ENCODE results near the gene OR56A4.

The OR56A4 gene

GRCh38 chr11:6027501-6027900 lies 20.8 kb upstream of the OR56A4 start:
- Histone ChIP-seq H3K36me3 (no peaks in the 10 kb centered on the region), H3K27ac (no peak overlapping the region), H3K4me1 (ENCODE audit: control insufficient read depth in 1 of 2, insufficient read depth in 1 of 2, low read depth in 1 of 2, low read length in 1 of 2) (peaks cover 6 to 17% of the 10 kb centered on the region in 2 experiments), H3K4me3 (ENCODE audit: low read depth in 1 of 2, low read length in 1 of 2) (no peak overlapping the region), H3K9me3 (no peaks in the 10 kb centered on the region), H3K27me3 (no peaks in the 10 kb centered on the region)
- TF ChIP-seq CTCF (IDR thresholded peaks at IDR 0.05) = no peak

- TF ChIP-seq CTCF (IDR thresholded peaks at IDR 0.05) = no peak
These were observed 18.3 kb upstream of the OR56A4 start for GRCh38 chr11:6025056-6025455.

GRCh38 chr11:6022956-6023355 lies 16.2 kb upstream of the OR56A4 start:
- TF ChIP-seq CTCF (IDR thresholded peaks at IDR 0.05) = peak; percentile 73
- Histone ChIP-seq H3K36me3 (no peaks in the 10 kb centered on the region), H3K4me3 (ENCODE audit: low read depth in 1 of 2, low read length in 1 of 2) (no peak overlapping the region), H3K9me3 (no peaks in the 10 kb centered on the region), H3K4me1 (ENCODE audit: control insufficient read depth in 1 of 2, insufficient read depth in 1 of 2, low read depth in 1 of 2, low read length in 1 of 2) (peaks cover 6 to 10% of the 10 kb centered on the region in 2 experiments), H3K27me3 (no peaks in the 10 kb centered on the region), H3K27ac (no peak overlapping the region)

More at GRCh38 chr11:6025056-6025455, 18.3 kb upstream of the OR56A4 start:
- peaks cover 6 to 12% of the 10 kb centered on the region in 2 experiments for H3K4me1 ChIP-seq (ENCODE audit: control insufficient read depth in 1 of 2, insufficient read depth in 1 of 2, low read depth in 1 of 2, low read length in 1 of 2)
- no peaks in the 10 kb centered on the region for H3K9me3 ChIP-seq
- no peaks in the 10 kb centered on the region for H3K36me3 ChIP-seq
- H3K27ac ChIP-seq = no peak overlapping the region
- H3K27me3 ChIP-seq = no peaks in the 10 kb centered on the region
- no peak overlapping the region for H3K4me3 ChIP-seq (ENCODE audit: low read depth in 1 of 2, low read length in 1 of 2)

- Histone ChIP-seq H3K4me3 (ENCODE audit: low read depth in 1 of 2, low read length in 1 of 2) (no peak overlapping the region), H3K9me3 (no peaks in the 10 kb centered on the region), H3K27ac (no peak overlapping the region), H3K4me1 (ENCODE audit: control insufficient read depth in 1 of 2, insufficient read depth in 1 of 2, low read depth in 1 of 2, low read length in 1 of 2) (peaks cover 30 to 51% of the 10 kb centered on the region in 2 experiments), H3K27me3 (no peaks in the 10 kb centered on the region), H3K36me3 (no peaks in the 10 kb centered on the region)
- TF ChIP-seq CTCF (IDR thresholded peaks at IDR 0.05) = no peak
These were observed 6.3 kb upstream of the OR56A4 start for GRCh38 chr11:6013042-6013441.

GRCh38 chr11:6012035-6012668 lies 5.4 kb upstream of the OR56A4 start:
- no peak for TF ChIP-seq CTCF (IDR thresholded peaks at IDR 0.05)
- Histone ChIP-seq H3K4me3 (ENCODE audit: low read depth in 1 of 2, low read length in 1 of 2) (no peak overlapping the region), H3K27ac (peak overlapping the region; percentile 71), H3K36me3 (no peaks in the 10 kb centered on the region), H3K27me3 (no peaks in the 10 kb centered on the region), H3K9me3 (no peaks in the 10 kb centered on the region), H3K4me1 (ENCODE audit: control insufficient read depth in 1 of 2, insufficient read depth in 1 of 2, low read depth in 1 of 2, low read length in 1 of 2) (peaks cover 30 to 56% of the 10 kb centered on the region in 2 experiments)

All from neutrophil (primary cell).